Ascending aorta (tissue), 2 donors: Measurements from ENCODE around the gene IPO4. TPM values are rescaled to one million over a fixed set of nuclear protein-coding genes. Genes with fewer than 3 reads are reported as not detected.

ENCODE experiments used
- DNase-seq, 2 donors: peaks; one replicate each; pipeline ENCODE4 v3.0.0-alpha.2; 2019; ENCODE audit warnings: low spot score in 2 of 2
- H3K27ac ChIP-seq, 2 donors: fragments of 200-600 bp; sonication (generic); one replicate each; pipeline ENCODE4 v1.5.1; 2016 to 2017; ENCODE audit warnings: mild to moderate bottlenecking in 1 of 2
- H3K27me3 ChIP-seq: fragments of 200-600 bp; sonication (generic); one replicate; pipeline ENCODE4 v1.5.1; 2017
- H3K36me3 ChIP-seq, 2 donors: fragments of 200-600 bp; sonication (generic); one replicate each; pipeline ENCODE4 v1.5.1; 2016
- H3K4me1 ChIP-seq, 2 donors: fragments of 200-600 bp; sonication (generic); one replicate each; pipeline ENCODE4 v1.5.1; 2016 to 2017; ENCODE audit warnings: mild to moderate bottlenecking in 1 of 2
- H3K4me3 ChIP-seq, 2 donors: fragments of 200-600 bp; sonication (generic); one replicate each; pipeline ENCODE4 v1.5.1; 2016 to 2017; ENCODE audit warnings: mild to moderate bottlenecking in 1 of 2
- H3K9me3 ChIP-seq, 2 donors: fragments of 200-600 bp; sonication (generic); one replicate each; pipeline ENCODE4 v1.5.1; 2016
- CTCF ChIP-seq, 3 experiments: fragments of 200-600 bp in 2 of 3; fragments of 450-650 bp in 1 of 3; sonication (generic) in 2 of 3; IDR thresholded peaks; one replicate each; pipeline ENCODE4 v1.5.1; 2016 to 2019; ENCODE audit warnings: antibody characterized with exemption in 3 of 3, mild to moderate bottlenecking in 1 of 3, moderate library complexity in 1 of 3
- intact Hi-C: fragments of 100-400 bp; cut with DNase I; formaldehyde crosslinking; loops from one replicate; pipeline ENCODE4 v1.15.1; 2023
- total RNA-seq: library from RNA; depleted of rRNA; stranded (reverse); fragments of >200 nt; gene quantifications from one replicate; pipeline ENCODE4 v1.1.0, GENCODE V29; 2016

The IPO4 gene
- total RNA-seq, 1 donor from 2014 or later: 140 TPM

DNA sequence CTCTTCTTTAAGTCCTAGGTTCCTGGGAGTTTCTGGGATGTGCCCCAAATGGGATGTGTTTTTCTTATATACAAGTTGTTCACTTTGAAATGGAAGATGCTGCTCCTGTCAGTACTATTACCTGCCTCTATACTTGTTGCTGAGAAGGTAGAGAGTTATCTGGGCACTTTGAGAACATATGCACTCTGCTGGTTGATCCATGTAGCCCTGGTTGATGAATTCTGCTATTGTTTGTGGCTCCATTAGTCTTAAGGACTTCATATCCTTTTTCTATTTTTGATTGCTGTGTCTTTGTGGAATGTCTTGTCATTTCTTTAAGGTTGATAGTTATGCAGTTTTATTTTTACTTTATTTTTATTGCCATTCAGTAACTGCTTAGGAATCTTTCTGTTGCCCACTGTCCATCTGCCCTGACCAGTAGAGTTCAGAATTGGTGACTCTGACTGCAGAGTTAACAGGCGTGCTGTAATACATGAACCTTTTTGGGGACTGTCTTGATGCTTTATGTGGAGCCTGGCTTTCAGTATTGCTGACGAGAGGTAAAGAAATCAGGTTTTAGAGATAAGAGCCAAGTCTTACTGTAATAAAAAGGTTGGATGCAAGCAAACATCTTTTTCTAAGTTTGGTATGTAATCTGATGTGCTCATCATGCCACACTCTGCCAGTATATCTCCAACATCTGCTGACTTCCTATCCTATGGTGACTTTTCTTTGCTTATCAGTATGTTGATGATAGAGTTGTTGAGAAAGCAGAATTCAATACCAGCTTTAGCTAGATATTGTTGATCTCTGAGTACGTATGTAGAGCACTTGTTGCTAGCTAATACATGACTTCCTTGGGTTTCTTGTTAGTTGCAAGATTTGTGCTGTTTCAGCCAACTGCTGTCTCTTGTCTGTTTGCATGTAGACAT lies 45.7 kb upstream of the IPO4 start:
- peaks cover 10 to 25% of the 10 kb centered on the region in 2 donors for H3K4me1 ChIP-seq
- no peak for TF ChIP-seq CTCF (IDR thresholded peaks at IDR 0.05)
- H3K36me3 ChIP-seq: peaks cover 21 to 47% of the 10 kb centered on the region in 2 donors
- DNase-seq: peak in 1 of 2 donors; percentile 11
- H3K27me3 ChIP-seq: no peaks in the 10 kb centered on the region
- intact Hi-C loops: loop anchor here (5.0 kb wide), 2 partner anchors 38 to 87 kb away; partner anchors contain the start of genes PSME2, RABGGTA and RNF31
- no peak overlapping the region for H3K4me3 ChIP-seq
- peak overlapping the region; percentile 5 to 89 for H3K27ac ChIP-seq
- no peaks in the 10 kb centered on the region for H3K9me3 ChIP-seq

GRCh38 chr14:24233538-24233866 lies 44.9 kb upstream of the IPO4 start:
- TF ChIP-seq CTCF (IDR thresholded peaks at IDR 0.05): no peak
- no peak for DNase-seq

DNA sequence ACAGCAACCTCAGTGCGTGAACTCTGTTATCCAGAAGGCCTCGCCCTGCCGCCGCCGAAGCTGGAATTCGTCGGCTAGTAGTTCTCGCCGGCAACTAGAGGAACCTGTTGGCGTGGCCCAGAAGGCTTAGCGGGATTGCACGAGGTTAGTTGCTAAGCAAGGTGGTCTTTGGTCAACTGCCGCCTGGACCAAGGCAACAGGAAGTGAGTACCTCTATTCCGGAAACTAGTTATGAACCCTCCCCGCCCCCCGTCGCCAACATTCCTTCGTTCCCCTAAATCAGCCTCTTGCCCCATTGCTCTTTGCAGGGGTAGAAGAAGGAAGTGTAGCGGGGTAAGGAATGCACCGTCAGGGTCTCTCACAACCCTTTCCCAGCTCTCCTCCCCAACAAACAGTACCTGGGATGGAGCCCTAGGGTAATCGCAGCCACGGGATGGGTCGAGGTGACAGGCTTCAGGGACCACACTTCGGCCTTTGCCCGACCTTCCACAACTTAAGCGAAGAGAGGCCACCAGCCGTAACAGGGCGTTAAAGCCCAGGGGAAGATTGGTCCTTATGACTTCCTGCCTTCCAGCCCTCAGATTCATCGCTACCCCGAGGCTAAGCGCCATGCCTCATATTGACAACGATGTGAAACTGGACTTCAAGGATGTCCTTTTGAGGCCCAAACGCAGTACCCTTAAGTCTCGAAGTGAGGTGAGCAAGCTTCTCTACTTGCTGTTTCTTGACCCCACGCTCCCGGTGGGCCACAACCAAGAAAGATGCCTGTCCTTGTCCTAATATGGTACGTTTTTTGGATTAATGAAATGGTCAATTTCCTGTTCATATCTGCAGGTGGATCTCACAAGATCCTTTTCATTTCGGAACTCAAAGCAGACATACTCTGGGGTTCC lies 44.3 kb upstream of the IPO4 start, which contains the start of gene GMPR2:
TSS of gene GMPR2 (plus strand) at position 285 of the 893 bp plus-strand sequence. CDS start at position 610, 325 bp downstream.
- peaks cover 17 to 40% of the 10 kb centered on the region in 2 donors for H3K36me3 ChIP-seq
- DNase-seq: no peak
- TF ChIP-seq CTCF (IDR thresholded peaks at IDR 0.05): no peak
- no peaks in the 10 kb centered on the region for H3K9me3 ChIP-seq
- peaks cover 10 to 20% of the 10 kb centered on the region in 2 donors for H3K4me1 ChIP-seq
- H3K27me3 ChIP-seq: no peaks in the 10 kb centered on the region
- H3K4me3 ChIP-seq: peak within 1 kb of the TSS; percentile 85 to 90
- intact Hi-C loops: loop anchor here (1.0 to 5.0 kb wide), 5 partner anchors 9 to 86 kb away; partner anchors contain the start of genes MDP1, PSME2, RABGGTA and RNF31
- H3K27ac ChIP-seq: peak within 1 kb of the TSS; percentile 86 to 89

More at GRCh38 chr14:24233538-24233866, 44.9 kb upstream of the IPO4 start:
- intact Hi-C loops: loop anchor here (5.0 kb wide), 2 partner anchors 39 to 86 kb away; partner anchors contain the start of genes PSME2, RABGGTA and RNF31
- Histone ChIP-seq H3K36me3 (peaks cover 20 to 43% of the 10 kb centered on the region in 2 donors), H3K4me3 (peak overlapping the region; percentile 85 to 90), H3K9me3 (no peaks in the 10 kb centered on the region), H3K4me1 (peaks cover 10 to 20% of the 10 kb centered on the region in 2 donors), H3K27me3 (no peaks in the 10 kb centered on the region), H3K27ac (peak overlapping the region; percentile 86 to 89)

- peak; percentile 87 to 97 for DNase-seq
- H3K27ac ChIP-seq: peak within 1 kb of the TSS; percentile 86 to 89
- TF ChIP-seq CTCF (IDR thresholded peaks at IDR 0.05): no peak
- H3K36me3 ChIP-seq: peaks cover 11 to 40% of the 10 kb centered on the region in 2 donors
- H3K4me3 ChIP-seq: peak within 1 kb of the TSS; percentile 85 to 90
- peaks cover 10 to 20% of the 10 kb centered on the region in 2 donors for H3K4me1 ChIP-seq
- no peaks in the 10 kb centered on the region for H3K9me3 ChIP-seq
- intact Hi-C loops: loop anchor here (1.0 to 5.0 kb wide), 5 partner anchors 10 to 85 kb away; partner anchors contain the start of genes MDP1, PSME2, RABGGTA and RNF31
- H3K27me3 ChIP-seq: no peaks in the 10 kb centered on the region
Measured at GRCh38 chr14:24232121-24232644, 43.6 kb upstream of the IPO4 start, which contains the start of gene NEDD8. TSS of gene NEDD8 (minus strand) at chr14:24232367. CDS start at chr14:24232267, 100 bp downstream.
